ENCODE data around the gene ZFPM1.

DNA sequence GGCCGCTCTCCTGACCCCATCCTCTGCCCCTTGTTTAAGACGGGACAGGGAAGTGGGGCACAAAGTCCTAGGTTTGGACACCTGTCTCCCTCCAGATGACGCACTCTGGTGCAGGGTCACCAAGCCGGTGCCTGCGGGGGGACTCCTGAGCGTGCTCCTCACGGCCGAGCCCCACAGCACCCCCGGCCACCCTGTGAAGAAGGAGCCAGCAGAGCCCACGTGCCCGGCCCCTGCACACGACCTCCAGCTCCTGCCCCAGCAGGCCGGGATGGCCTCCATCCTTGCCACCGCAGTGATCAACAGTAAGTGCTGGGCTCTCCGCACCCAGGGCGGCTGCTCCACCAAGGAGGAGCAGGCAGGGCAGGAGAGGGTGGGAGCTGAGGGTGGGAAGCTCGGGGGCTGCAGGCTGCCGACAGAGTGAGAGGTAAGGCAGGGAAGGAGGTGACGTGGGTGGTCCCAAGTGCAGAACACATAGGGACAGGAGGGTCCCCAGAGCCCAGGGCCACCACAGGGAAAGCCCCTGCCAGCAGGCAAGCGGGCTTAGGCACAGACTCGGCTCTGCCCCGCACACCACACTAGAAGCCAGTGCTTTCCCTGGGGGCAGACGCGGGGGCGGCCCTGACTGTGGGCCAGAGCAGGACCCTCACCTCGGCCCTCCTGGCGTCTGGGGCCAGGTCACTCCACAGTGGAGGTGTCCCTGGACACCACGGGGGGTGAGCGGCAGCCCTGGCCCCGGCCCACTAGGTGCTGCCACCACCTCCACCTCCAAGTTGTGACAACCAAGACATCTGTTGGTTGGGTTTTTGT lies 75.1 kb downstream of the ZFPM1 start:
- TF ChIP-seq EZH2 (IDR thresholded peaks at IDR 0.05; ENCODE audit: low read depth, low read length, severe bottlenecking): no peak
- TF ChIP-seq JUN (IDR thresholded peaks at IDR 0.05; ENCODE audit: low read depth, low read length): no peak
- TF ChIP-seq, protein P1, sequence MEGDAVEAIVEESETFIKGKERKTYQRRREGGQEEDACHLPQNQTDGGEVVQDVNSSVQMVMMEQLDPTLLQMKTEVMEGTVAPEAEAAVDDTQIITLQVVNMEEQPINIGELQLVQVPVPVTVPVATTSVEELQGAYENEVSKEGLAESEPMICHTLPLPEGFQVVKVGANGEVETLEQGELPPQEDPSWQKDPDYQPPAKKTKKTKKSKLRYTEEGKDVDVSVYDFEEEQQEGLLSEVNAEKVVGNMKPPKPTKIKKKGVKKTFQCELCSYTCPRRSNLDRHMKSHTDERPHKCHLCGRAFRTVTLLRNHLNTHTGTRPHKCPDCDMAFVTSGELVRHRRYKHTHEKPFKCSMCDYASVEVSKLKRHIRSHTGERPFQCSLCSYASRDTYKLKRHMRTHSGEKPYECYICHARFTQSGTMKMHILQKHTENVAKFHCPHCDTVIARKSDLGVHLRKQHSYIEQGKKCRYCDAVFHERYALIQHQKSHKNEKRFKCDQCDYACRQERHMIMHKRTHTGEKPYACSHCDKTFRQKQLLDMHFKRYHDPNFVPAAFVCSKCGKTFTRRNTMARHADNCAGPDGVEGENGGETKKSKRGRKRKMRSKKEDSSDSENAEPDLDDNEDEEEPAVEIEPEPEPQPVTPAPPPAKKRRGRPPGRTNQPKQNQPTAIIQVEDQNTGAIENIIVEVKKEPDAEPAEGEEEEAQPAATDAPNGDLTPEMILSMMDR (IDR thresholded peaks at IDR 0.05; ENCODE audit: control extremely low read depth in 1 of 3, insufficient read depth in 1 of 3, low read depth in 1 of 3, low read length in 3 of 3): no peak
- TF ChIP-seq POLR2AphosphoS5 (IDR thresholded peaks at IDR 0.05; ENCODE audit: low read depth, low read length): no peak
- no peak for TF ChIP-seq CBX5 (IDR thresholded peaks at IDR 0.05; ENCODE audit: low read depth, low read length)
- TF ChIP-seq, protein P2, sequence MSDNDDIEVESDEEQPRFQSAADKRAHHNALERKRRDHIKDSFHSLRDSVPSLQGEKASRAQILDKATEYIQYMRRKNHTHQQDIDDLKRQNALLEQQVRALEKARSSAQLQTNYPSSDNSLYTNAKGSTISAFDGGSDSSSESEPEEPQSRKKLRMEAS (IDR thresholded peaks at IDR 0.05): no peak
- no peak for TF ChIP-seq TEAD4 (IDR thresholded peaks at IDR 0.05; ENCODE audit: low read depth, low read length)
- no peak for TF ChIP-seq RAD21 (IDR thresholded peaks at IDR 0.05 in 1 of 2, conservative IDR thresholded peaks at IDR 0.05 in 1 of 2; ENCODE audit: low read depth in 2 of 2, low read length in 2 of 2)
- TF ChIP-seq, protein P3, sequence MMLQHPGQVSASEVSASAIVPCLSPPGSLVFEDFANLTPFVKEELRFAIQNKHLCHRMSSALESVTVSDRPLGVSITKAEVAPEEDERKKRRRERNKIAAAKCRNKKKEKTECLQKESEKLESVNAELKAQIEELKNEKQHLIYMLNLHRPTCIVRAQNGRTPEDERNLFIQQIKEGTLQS (IDR thresholded peaks at IDR 0.05; ENCODE audit: insufficient read depth, low read depth, low read length): no peak
- no peak for TF ChIP-seq EP300 (IDR thresholded peaks at IDR 0.05; ENCODE audit: borderline replicate concordance in 1 of 2, low read depth in 2 of 2, low read length in 2 of 2)
- no peak; a peak in 1 of 3 replicates for TF ChIP-seq POLR2A (IDR thresholded peaks at IDR 0.05; ENCODE audit: control extremely low read depth in 1 of 2, low read depth in 2 of 2, low read length in 2 of 2)
